Coronary artery (tissue), 2 donors: ENCODE data around the gene RNF212.
A peak's percentile ranks its signal among the peaks of the same experiment; 100 is the strongest.

Experiments
- DNase-seq: peaks from one replicate; pipeline ENCODE4 v3.0.0-alpha.2; 2017; ENCODE audit warnings: low spot score
- H3K27ac ChIP-seq, 2 donors: fragments of 200-600 bp; sonication (generic); one replicate each; pipeline ENCODE4 v1.5.1; 2016 to 2019
- H3K4me3 ChIP-seq: fragments of 200-600 bp; sonication (generic); 2 replicates; pipeline ENCODE4 v1.5.1; 2016; ENCODE audit warnings: mild to moderate bottlenecking, moderate library complexity
- TF ChIP-seq, protein P1 (sequence below): fragments of 200-600 bp; sonication (generic); IDR thresholded peaks from one replicate; pipeline ENCODE4 v1.5.1; 2019; ENCODE audit warnings: antibody characterized with exemption

RNF212 gene

DNA sequence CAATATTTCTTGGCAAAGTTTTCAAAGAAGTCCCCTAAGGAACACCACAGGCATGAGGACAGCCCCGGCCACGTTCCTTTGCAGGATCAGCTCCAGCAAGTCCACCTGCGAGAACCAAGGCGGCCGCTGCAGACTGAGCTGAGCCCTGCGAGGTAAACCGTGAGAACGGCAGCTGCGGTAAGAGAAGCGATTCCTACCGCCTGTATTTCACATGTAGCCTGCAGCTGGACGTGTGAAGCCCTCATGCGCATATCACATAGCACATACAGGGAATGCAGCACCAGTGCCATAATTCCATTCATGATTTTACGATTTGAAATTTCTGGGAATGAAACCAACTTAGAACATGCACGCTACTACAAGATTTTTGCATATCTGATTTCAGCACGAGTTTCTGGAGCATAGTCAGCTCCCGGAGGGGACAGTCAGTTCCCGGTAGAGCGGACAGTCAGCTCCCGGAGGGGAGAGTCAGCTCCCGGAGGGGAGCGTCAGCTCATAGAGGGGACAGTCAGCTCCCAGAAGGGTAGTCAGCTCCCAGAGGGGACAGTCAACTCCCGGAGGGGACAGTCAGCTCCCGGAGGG is 60.2 kb downstream of the RNF212 start:
- DNase-seq, result peak; percentile 72
- TF ChIP-seq, protein P1, sequence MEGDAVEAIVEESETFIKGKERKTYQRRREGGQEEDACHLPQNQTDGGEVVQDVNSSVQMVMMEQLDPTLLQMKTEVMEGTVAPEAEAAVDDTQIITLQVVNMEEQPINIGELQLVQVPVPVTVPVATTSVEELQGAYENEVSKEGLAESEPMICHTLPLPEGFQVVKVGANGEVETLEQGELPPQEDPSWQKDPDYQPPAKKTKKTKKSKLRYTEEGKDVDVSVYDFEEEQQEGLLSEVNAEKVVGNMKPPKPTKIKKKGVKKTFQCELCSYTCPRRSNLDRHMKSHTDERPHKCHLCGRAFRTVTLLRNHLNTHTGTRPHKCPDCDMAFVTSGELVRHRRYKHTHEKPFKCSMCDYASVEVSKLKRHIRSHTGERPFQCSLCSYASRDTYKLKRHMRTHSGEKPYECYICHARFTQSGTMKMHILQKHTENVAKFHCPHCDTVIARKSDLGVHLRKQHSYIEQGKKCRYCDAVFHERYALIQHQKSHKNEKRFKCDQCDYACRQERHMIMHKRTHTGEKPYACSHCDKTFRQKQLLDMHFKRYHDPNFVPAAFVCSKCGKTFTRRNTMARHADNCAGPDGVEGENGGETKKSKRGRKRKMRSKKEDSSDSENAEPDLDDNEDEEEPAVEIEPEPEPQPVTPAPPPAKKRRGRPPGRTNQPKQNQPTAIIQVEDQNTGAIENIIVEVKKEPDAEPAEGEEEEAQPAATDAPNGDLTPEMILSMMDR, result no peak

DNA sequence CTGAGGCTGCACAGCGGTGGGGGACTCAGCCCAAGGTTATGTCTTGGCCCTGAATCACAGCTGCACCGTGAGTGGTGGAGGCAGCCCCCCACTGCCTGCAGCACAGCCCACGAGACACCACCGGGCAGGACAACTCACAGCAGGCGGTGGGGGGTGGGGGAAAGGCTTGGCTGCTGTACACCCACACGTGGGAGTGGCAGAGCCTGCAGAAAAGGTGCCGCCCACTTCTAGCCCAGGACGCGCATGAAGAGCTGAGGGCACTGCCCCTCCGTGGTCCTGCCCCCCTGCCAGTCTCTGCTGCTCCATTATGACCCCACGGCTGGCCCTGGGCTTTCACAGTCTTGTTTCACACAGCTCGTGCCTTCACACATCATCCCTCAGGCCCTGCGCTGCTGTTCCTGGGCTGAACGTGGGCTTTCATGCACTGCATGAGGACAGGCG is 61.1 kb downstream of the RNF212 start:
- Histone ChIP-seq H3K27ac (no peak overlapping the region), H3K4me3 (no peak overlapping the region)
- TF ChIP-seq, protein P1, result no peak
- DNase-seq, result peak; percentile 55

More for the DNA sequence above, 60.2 kb downstream of the RNF212 start:
- Histone ChIP-seq H3K27ac (no peak overlapping the region), H3K4me3 (peak overlapping the region; percentile 38)

DNA sequence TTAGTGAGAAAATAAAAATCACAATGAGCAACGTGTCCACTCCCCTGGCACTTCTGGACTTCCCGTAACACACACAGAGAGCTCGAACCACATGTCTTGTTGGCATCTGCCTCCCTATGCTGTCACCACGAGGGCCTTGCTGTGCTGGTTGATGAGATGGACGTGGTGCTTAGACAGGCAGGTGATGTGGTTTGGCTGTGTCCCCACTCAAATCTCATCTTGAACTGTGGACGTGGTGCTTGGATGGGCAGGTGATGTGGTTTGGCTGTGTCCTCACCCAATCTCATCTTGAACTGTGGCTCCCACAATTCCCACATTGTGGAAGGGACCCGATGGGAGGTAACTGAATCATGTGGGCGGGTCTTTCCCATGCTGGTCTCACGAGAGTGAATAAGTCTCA is 61.9 kb downstream of the RNF212 start:
- DNase-seq, result peak; percentile 67
- Histone ChIP-seq H3K27ac (no peak overlapping the region), H3K4me3 (no peak overlapping the region)
- TF ChIP-seq, protein P1, result no peak

DNA sequence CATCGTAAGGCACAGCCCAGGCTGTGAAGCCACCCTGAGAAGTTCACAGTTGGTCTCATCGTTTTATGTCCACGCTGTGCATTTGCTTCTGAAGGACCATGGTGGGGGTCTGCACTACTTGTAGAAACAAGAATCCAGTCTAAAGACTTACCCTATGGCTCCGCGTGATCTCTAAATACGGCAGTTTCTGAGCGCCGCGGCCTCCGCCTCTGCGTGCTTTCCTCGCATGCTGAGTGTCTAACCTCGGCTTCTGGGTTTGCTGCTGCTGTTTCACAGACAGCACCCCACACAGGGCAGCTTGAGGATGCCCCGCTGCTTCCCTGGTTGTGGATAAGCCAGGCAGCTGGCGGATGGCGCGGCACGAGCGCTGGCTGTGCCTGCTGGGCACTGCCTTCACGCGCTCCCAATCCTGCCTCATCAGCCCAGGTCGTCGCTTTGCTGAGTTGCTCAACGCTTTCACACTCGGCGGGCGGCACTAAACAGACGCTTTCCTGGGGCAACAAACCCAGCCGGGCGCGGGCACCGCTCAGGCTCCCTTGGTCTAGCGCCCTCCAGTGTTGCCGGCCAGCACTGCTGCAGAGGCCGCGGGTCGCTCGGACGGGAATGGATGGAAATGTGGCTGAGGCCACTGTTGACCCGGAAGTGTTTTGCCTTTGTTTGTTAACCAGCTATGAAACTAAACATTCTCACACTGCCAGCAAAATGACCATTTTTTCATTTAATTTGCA is 62.7 kb downstream of the RNF212 start:
- peak; percentile 63 for DNase-seq
- TF ChIP-seq, protein P1, result no peak
- Histone ChIP-seq H3K4me3 (no peak overlapping the region), H3K27ac (no peak overlapping the region)

DNA sequence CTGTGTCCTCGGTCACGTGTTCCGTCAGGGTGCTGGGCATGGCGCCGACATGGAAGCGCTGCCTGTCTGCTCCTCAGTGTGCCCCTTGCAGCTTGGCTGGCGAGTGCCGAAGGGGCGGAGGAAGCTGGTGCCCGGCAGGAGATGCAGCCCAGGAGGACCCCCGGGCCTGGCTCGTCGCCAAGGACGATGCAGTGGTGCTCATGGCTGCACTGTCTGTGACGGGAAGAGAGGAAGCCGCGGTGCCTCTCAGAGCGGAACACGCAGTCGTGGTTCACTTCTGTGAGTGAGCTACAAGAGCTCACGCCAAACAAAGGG is 63.8 kb downstream of the RNF212 start:
- TF ChIP-seq, protein P1, result no peak
- Histone ChIP-seq H3K4me3 (no peak overlapping the region), H3K27ac (no peak overlapping the region)
- DNase-seq, result no peak

DNA sequence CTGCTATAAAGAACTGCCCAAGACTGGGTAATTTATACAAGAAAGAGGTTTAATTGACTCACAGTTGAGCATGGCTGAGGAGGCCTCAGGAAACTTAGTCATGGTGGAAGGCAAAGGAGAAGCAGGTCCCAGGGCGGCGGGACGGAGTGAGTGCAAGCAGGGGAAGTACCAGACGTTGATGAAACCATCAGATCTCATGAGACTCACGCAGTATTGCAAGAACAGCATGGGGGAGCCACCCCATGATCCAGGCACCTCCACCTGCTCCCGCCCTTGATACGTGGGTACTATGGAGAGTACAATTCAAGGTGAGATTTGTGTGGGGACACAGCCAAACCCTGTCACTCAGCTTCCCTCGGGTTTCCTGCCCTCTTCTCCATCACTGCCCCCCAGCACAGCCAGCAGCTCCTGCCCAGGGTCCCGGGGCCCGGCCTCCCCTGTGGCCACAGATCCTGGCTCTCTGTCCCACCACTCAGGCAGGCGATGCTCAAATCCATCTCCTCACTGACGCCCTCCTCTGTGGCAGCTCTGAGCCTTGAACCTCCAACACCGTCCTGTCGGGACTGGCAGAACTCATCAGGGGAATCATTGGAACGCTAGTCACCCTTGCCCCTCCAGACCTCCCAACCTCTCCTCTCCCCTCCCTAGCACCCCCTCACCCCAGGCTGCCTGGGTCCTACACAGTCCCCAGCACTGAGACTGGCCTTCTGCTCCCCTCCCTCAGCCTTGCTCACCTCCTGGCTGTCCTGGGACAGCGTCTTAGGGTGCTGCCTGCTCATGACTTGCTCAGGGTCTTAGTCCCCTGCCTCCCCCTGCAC is 64.4 kb downstream of the RNF212 start:
- DNase-seq, result peak; percentile 72
- no peak overlapping the region for H3K4me3 ChIP-seq
- TF ChIP-seq, protein P1, result no peak
- H3K27ac ChIP-seq, result no peak overlapping the region
